ENCODE data around the gene TBC1D8. TPM values are rescaled to one million over a fixed set of nuclear protein-coding genes. Genes with fewer than 3 reads are reported as not detected.

Gene TBC1D8
- total and polyA plus RNA-seq, 2 of the 13 experiments (the other 11 are each of a cell fraction or from before 2014, with no cell fraction given), result 45.1 to 95.4 TPM

GRCh38 chr2:101030866-101031554 lies 120.2 kb downstream of the TBC1D8 start:
- H3K4me2 ChIP-seq (ENCODE audit: low read depth, low read length), result no peak overlapping the region
- no peaks in the 10 kb centered on the region for H3K79me2 ChIP-seq (ENCODE audit: insufficient read depth, low read length)
- WGBS (ENCODE audit: low lambda C conversion rate), result 94% methylated on average over 10 of the region's 10 CpGs

More at GRCh38 chr2:101030866-101031554, 120.2 kb downstream of the TBC1D8 start:
- Histone ChIP-seq H2AFZ (ENCODE audit: low read length) (no peak overlapping the region), H3K27me3 (ENCODE audit: control insufficient read depth in 1 of 2, insufficient read depth in 2 of 2, low read length in 2 of 2) (no peaks in the 10 kb centered on the region), H3K4me3 (replicated peaks in 1 of 3; ENCODE audit: insufficient read depth in 1 of 3, low read depth in 2 of 3, low read length in 3 of 3) (no peak overlapping the region), H3K9ac (ENCODE audit: insufficient read depth, low read depth, low read length) (no peak overlapping the region), H3K36me3 (replicated peaks in 1 of 2; ENCODE audit: control insufficient read depth in 1 of 2, insufficient read depth in 2 of 2, low read length in 2 of 2) (peaks cover 55 to 90% of the 10 kb centered on the region in 2 experiments), H3K9me3 (ENCODE audit: low read length) (no peaks in the 10 kb centered on the region), H3K27ac (ENCODE audit: extremely low read length, insufficient read depth, low read length) (no peak overlapping the region), H3K4me1 (ENCODE audit: insufficient read depth, low read length) (peaks cover 6% of the 10 kb centered on the region; the same call in 1 of the 2 replicates), H4K20me1 (ENCODE audit: insufficient read depth, low read length) (no peaks in the 10 kb centered on the region)
- DNase-seq (ENCODE audit: low spot score) (no peak), FAIRE-seq (no peak), ATAC-seq (peak; percentile 11; the same call in 2 of the 3 replicates)
- POLR2A ChIA-PET, result no interaction called here
- no TSS peak for BruUV-seq (replicated peaks)
- CTCF ChIA-PET (ENCODE audit: low intra/inter-chr PET ratio, low total read pairs), result no interaction called here
- intact Hi-C loops (cut with micrococcal nuclease; ENCODE audit: unreplicated experiment), result no loop called here
- TF ChIP-seq MYPOP (CRISPR knock-in tag; IDR thresholded peaks at IDR 0.05), result no peak
- TF ChIP-seq ZNF280D (CRISPR knock-in tag; IDR thresholded peaks at IDR 0.05), result no peak
- no peak for TF ChIP-seq SMAD3 (CRISPR knock-in tag; IDR thresholded peaks at IDR 0.05)
- TF ChIP-seq JDP2 (CRISPR knock-in tag; IDR thresholded peaks at IDR 0.05; ENCODE audit: borderline replicate concordance), result no peak
- peak; percentile 39 for TF ChIP-seq STAG1 (CRISPR knock-in tag; IDR thresholded peaks at IDR 0.05)
- peak; percentile 34; the same call in 1 of the 2 replicates for TF ChIP-seq CTCF (CRISPR knock-in tag; IDR thresholded peaks at IDR 0.05)
- TF ChIP-seq SMC3 (IDR thresholded peaks at IDR 0.05; ENCODE audit: low read length), result 0 out of 2 replicates have a peak, but pooled peaks have one; percentile 4
- peak; percentile 84 for TF ChIP-seq RBM22 (optimal IDR thresholded peaks at IDR 0.05; ENCODE audit: low read length)
- peak in 1 of 2 experiments; percentile 33; a peak in 1 of 4 replicates for TF ChIP-seq POLR2A (IDR thresholded peaks at IDR 0.05; ENCODE audit: insufficient read depth in 1 of 2, low read depth in 2 of 2, low read length in 2 of 2)
- in situ Hi-C loops (cut with HindIII; ENCODE audit: extremely low pct_ligation_motif_present, low pct_unique_long_range_greater_than_20kb), result no loop called here

Data from HepG2 (cell line).